HG03095 (cell line): ENCODE results near the gene RANGAP1.
"Not testable (repeated sequence)": the region's sequence is repeated elsewhere in the genome, so short reads cannot be mapped to it uniquely, and the experiment has no call there.

ENCODE experiments used
- ATAC-seq: cut with Tn5 transposase; IDR thresholded peaks from one replicate; pipeline ENCODE4 v1.9.1; 2021; ENCODE audit warnings: moderate library complexity; ENCODE audit not compliant: unreplicated experiment

Gene RANGAP1

GRCh38 chr22:41261541-41262249 lies 24.3 kb downstream of the RANGAP1 start:
- ATAC-seq, result no peak

- no peak for ATAC-seq
Observed at GRCh38 chr22:41260871-41261270, 25.1 kb downstream of the RANGAP1 start.

GRCh38 chr22:41259756-41260155 lies 26.2 kb downstream of the RANGAP1 start:
- not testable (repeated sequence) for ATAC-seq

DNA sequence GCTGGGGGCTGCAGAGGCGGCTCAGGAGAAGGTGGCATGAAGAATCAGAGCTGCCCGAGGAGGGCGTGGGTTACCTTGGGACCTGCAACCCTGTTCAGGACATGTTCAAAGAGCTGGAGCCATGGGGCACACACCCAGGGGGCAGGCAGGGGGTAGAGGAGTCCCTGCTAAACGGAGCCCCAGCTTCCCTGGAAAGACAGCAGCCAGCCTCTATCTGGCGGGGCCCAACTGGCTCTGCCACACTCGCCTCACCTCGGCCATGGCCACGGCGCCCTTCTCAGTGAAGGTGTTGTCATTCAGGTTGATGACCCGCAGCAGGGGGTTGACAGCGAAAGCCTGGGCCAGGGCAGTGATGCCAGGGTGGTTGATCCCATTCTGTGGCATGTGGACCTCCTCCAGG lies 28.3 kb downstream of the RANGAP1 start:
- no peak for ATAC-seq

GRCh38 chr22:41256254-41257253 lies 29.4 kb downstream of the RANGAP1 start:
- no peak for ATAC-seq

DNA sequence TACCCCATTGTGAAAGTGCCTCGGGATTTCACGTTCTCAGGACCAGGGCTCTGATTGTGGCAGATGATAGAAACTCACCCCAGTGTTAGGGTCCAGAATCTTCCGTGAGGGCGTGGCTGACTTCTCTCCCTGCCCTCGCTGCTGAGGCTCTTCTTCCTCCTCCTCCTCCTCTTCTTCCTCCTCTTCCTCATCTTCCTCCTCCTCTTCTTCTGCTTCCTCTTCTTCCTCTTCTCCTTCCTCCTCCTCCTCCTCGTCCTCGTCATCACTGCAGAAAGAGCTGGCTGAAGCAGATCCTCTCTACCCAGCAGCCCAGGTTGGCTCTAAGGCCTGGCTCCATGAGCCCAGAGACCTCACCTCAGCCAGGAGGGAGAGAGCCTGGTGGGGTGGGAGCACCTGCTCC lies 31.8 kb downstream of the RANGAP1 start:
- no peak for ATAC-seq

GRCh38 chr22:41252365-41252764 lies 33.6 kb downstream of the RANGAP1 start:
- ATAC-seq, result no peak

- no peak for ATAC-seq
Observed at GRCh38 chr22:41250127-41250526, 35.9 kb downstream of the RANGAP1 start.

- no peak for ATAC-seq
Observed at GRCh38 chr22:41249442-41249841, 36.5 kb downstream of the RANGAP1 start.

DNA sequence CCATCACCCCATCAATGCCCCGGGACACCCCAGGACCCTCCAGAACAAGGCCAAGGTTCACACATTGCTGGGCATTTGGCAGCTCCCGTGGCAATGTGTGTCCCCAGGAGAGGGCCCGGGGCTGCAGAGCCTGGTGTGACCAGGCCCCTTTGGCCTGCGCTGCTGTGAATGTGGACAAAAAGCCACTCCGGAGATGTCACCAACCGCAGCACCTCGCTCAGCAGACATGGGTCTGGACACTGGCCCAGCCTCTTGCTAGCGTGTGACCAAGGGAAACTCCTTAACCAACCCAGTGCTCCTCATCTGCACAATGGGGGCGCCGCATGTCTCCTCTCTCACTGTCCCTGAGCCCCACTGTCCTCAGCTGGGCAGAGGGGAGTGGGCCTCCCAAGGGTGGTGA lies 37.2 kb downstream of the RANGAP1 start:
- ATAC-seq, result no peak

- ATAC-seq, result no peak
Observed at GRCh38 chr22:41248314-41248713, 37.7 kb downstream of the RANGAP1 start.

DNA sequence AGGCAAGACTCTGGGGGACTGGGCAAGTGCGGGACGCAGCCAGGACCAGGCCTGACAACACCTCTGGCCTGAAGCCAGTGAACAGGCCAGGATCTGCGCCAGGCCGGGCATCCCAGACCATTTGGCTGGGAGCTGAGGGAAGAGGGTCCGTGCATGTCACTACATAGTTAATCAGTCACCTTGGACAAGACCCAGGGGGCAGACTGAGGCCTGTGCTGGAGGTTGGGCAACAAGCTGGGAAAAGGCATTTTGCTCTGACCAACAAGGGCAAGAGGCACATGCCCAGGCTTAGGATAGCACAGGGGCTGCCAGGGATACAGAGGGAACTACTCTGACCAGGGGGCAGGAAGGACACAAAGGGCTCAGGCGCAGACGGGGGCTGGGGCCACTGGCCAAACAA lies 38.3 kb downstream of the RANGAP1 start:
- no peak for ATAC-seq

GRCh38 chr22:41245917-41246499 lies 40.0 kb downstream of the RANGAP1 start:
- ATAC-seq, result no peak

GRCh38 chr22:41243361-41243760 lies 42.6 kb downstream of the RANGAP1 start:
- no peak for ATAC-seq

- ATAC-seq, result no peak
Observed at GRCh38 chr22:41242396-41243117, 43.4 kb downstream of the RANGAP1 start.

- no peak for ATAC-seq
Observed at GRCh38 chr22:41241133-41241676, 44.8 kb downstream of the RANGAP1 start.

- ATAC-seq, result no peak
Observed at GRCh38 chr22:41240377-41241132, 45.4 kb downstream of the RANGAP1 start, which contains the start of gene CHADL. CHADL (minus strand) TSS chr22:41240931; CDS start chr22:41240881, 50 bp downstream.

DNA sequence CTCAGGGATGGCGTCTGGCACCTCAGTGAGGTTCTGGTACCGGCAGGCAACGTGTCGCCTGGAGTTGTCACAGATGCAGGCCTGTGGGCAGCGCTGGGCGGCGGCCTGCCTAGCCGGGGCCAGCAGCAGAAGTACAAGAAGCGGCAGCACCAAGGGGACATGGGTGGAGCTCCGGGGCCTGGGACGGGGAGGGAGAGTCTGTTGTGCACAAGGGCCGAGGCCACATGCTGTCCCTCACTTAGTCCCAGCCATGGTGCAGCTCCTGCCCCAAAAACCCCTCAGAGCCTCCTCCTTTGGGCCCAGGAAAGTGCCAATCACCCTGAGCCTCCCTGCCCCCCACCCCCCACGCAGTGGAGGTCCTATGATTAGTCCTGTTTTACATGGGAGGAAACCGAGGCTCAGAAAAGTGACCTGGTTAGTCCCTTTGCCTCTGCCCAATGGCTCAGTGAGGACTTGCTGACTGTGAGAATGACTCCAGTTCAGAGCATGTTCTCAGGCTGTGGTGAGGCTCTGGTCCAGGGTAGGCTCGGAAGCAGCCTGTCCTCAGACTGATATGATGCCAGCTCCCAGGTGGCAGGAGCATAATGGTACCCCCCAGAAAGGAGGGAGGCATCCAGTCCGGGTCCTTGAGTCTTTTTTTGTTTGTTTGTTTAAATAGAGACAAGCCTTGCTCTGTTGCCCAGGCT lies 46.4 kb downstream of the RANGAP1 start:
- ATAC-seq, result no peak
